HL-60/S4 treated with phorbol 12-myristate 13-acetate at 8.2 ng/mL for 4 days and 3 days (cell line): ENCODE data around the gene MAGEA4.
"Not testable (repeated sequence)": the region's sequence is repeated elsewhere in the genome, so short reads cannot be mapped to it uniquely, and the experiment has no call there.

Experiments
- in situ Hi-C: fragments of 300-500 bp; cut with MboI; formaldehyde crosslinking; loops from 2 replicates; pipeline ENCODE4 v1.15.0; 2022; ENCODE audit warnings: low sequenced_read_pairs

The MAGEA4 gene

GRCh38 chrX:151912780-151913179 lies at the start of gene MAGEA4:
TSS of gene MAGEA4 (plus strand) at chrX:151912889. CDS start at chrX:151923665, 10,776 bp downstream.
- in situ Hi-C loops, result no loop called here

- in situ Hi-C loops, result no loop called here
Measured at GRCh38 chrX:151870602-151871001, 42.1 kb upstream of the MAGEA4 start.

GRCh38 chrX:151871244-151871643 lies 41.4 kb upstream of the MAGEA4 start:
- in situ Hi-C loops, result no loop called here

- in situ Hi-C loops, result no loop called here
Measured at GRCh38 chrX:151873096-151873495, 39.6 kb upstream of the MAGEA4 start.

- in situ Hi-C loops, result no loop called here
Measured at GRCh38 chrX:151875270-151876026, 37.2 kb upstream of the MAGEA4 start.

- in situ Hi-C loops, result no loop called here
Measured at GRCh38 chrX:151878574-151878973, 34.1 kb upstream of the MAGEA4 start.

GRCh38 chrX:151879856-151880255 lies 32.8 kb upstream of the MAGEA4 start:
- in situ Hi-C loops, result no loop called here

- in situ Hi-C loops, result no loop called here
Measured at GRCh38 chrX:151880895-151881294, 31.8 kb upstream of the MAGEA4 start.

GRCh38 chrX:151889421-151889820 lies 23.3 kb upstream of the MAGEA4 start:
- in situ Hi-C loops, result no loop called here

GRCh38 chrX:151896734-151897474 lies 15.8 kb upstream of the MAGEA4 start:
- in situ Hi-C loops, result no loop called here

GRCh38 chrX:151899622-151900021 lies 13.1 kb upstream of the MAGEA4 start:
- in situ Hi-C loops, result no loop called here

- in situ Hi-C loops, result no loop called here
Measured at GRCh38 chrX:151901826-151902225, 10.9 kb upstream of the MAGEA4 start.

GRCh38 chrX:151902813-151903591 lies 9.7 kb upstream of the MAGEA4 start:
- in situ Hi-C loops, result no loop called here

GRCh38 chrX:151904989-151905388 lies 7.7 kb upstream of the MAGEA4 start:
- in situ Hi-C loops, result no loop called here

GRCh38 chrX:151912221-151912620 lies 468 bp upstream of the MAGEA4 start:
- in situ Hi-C loops, result no loop called here

- in situ Hi-C loops, result not testable (repeated sequence)
Measured at GRCh38 chrX:151918736-151919135, 6.0 kb downstream of the MAGEA4 start.

- in situ Hi-C loops, result no loop called here
Measured at GRCh38 chrX:151919610-151920009, 6.9 kb downstream of the MAGEA4 start.

- in situ Hi-C loops, result no loop called here
Measured at GRCh38 chrX:151920101-151920500, 7.4 kb downstream of the MAGEA4 start.

- in situ Hi-C loops, result no loop called here
Measured at GRCh38 chrX:151920530-151920929, 7.8 kb downstream of the MAGEA4 start.

- in situ Hi-C loops, result no loop called here
Measured at GRCh38 chrX:151921292-151921691, 8.6 kb downstream of the MAGEA4 start.

GRCh38 chrX:151921866-151922265 lies 9.2 kb downstream of the MAGEA4 start:
- in situ Hi-C loops, result no loop called here
